SU-DHL-6 (cell line): ENCODE measurements around the gene COL13A1.

Source experiments
- CTCF ChIP-seq: fragments of 200-600 bp; sonication (generic); IDR thresholded peaks from one replicate; pipeline ENCODE4 v1.5.1; 2017; ENCODE audit warnings: antibody characterized with exemption, mild to moderate bottlenecking, low read length, moderate library complexity; ENCODE audit not compliant: insufficient read depth, poor library complexity, severe bottlenecking
- EZH2phosphoT487 ChIP-seq: fragments of 200-600 bp; sonication (generic), shearing (Covaris generic); conservative IDR thresholded peaks from 2 replicates; pipeline ENCODE4 v1.6.1; 2018; ENCODE audit warnings: mild to moderate bottlenecking, antibody characterized with exemption, low read length, moderate library complexity, mixed read lengths

- TF ChIP-seq CTCF (no peak), EZH2phosphoT487 (no peak)
Measured at GRCh38 chr10:69810097-69810496, 8.4 kb downstream of the COL13A1 start.
